ENCODE measurements around the gene DPM3.
A peak's percentile ranks its signal among the peaks of the same experiment; 100 is the strongest.
"Not testable (repeated sequence)": the region's sequence is repeated elsewhere in the genome, so short reads cannot be mapped to it uniquely, and the experiment has no call there.

Gene DPM3

GRCh38 chr1:155123801-155124200, 16.5 kb downstream of the DPM3 start:
- no peak for FAIRE-seq

DNA sequence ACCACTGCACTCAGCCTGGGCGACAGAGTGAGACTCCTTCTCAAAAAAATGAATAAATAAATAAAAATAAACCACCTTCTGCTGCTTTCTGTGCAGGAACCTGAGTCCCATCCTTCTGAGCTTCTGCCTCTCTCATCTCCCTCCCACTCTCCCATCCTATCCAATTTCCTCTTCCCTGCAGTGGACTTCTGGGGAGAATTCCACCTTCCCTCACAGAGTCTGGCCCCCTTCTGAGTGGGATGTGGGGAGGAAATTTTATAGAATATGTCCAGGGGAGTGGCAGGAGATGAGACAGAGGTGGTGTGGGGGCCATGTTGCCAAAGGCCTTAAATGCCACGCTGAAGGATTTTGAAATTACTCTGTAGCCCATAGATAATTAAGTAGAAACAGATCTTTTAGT, 18.0 kb downstream of the DPM3 start:
- FAIRE-seq: no peak

DNA sequence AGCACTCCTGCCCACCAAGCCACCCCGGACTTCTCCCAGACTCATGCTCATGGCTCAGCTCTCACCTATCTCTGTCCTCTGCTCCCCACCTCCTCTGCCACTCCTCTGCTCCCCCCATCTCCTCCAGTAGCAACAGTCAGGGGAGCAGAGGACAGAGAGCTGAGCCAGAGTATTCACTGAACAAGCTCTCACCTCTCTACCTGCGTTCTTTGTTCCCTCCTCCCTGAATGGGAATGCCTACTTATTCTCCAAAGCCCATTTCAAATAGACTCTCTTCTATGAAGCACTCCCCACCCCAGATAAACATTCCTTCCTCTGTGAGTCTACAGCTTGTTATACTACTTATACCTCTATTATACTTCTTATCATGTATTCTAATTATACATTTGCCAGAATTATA, 19.1 kb downstream of the DPM3 start:
- FAIRE-seq: no peak

DNA sequence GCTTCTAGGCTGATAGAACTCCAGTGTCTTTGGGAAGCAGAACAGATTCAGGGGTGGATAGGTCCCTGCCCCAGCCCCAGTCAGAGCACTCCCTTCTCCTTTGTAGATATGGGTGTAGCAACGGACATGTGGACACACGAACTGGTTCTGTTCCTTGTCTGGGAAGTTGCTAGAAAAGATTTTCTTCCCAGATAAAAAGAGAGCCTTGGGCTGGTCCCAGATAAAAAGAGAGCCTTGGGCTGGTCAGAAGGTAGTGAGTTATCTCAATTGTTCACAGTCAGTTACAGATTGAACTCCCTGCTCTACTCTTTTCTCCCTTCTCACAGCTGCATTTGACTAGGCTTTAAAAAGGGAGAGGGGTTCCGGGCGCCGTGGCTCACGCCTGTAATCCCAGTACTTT, 20.1 kb downstream of the DPM3 start:
- FAIRE-seq: no peak

GRCh38 chr1:155118090-155118489, 22.2 kb downstream of the DPM3 start:
- FAIRE-seq: not testable (repeated sequence)

DNA sequence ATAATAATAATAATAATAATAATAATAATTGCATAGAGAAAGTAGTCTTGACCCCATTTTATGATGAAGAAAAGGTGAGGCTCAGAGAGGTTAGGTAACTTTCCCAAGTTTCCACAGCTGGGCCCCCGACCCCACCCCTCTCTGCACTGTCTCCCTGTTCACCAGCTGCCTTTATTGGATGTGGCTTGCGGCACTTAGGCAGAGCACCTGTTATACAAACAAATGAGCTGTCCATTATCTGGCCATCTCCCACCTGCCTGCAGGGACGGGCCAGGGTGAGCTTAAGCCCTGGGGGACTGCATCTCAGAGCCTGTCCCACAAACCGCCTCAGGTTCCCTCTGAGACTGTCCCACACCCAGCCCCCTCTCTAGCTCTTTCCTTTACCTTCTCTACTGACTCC, 22.7 kb downstream of the DPM3 start:
- FAIRE-seq: no peak

DNA sequence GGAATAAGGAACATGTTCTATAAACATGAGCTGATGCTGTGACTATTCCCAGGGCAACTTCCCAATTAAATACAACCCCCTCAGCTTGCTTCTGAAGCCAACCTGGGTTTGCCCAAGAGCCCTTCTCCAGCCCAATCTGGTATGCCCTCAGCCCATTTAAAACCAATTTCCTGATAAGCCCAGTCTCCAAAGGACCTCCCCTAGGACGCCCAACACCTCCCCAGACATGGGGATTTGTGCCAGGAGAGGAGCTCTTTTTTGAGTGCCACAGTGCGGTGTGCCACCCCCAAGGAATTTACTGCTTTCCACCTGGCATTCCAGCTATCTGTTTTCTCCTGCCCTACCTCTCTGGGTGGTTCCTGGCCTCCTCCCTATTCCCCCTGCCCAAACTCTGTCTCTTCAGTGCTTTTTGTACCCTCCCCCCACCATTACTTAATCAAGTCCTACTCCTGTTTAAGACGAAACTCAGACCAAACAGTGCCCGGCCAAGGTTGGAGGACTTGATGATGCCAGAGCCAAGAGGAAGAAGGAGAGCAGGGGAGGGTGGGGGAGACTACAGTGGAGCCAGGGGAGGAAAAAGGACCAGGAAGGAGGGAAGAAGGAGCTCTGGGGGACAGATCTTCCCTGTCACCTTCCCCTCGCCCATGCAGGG, 24.1 kb downstream of the DPM3 start:
- FAIRE-seq: no peak

DNA sequence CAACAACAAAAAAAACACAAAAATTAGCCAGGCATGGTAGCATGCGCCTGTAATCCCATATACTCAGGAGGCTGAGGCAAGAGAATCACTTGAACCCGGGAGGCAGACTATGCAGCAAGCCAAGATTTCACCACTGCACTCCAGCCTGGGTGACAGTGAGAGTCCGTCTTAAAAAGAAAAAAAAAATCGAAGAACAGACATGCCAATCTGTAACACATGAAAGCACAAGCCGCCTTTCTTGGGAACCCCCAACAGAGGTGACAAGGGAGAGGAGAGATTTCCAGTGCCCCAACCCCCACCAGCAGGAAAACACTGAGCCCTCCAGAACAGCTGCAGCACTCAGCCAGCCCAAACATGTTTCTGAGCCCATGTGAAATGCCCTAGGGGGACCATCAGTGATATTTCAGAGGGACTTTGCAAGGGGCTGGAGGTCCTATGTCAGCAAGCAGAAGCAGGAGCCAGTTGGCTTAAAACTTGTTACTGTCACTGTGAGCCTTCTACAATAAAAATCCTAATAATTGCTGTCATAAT, 26.8 kb downstream of the DPM3 start:
- no peak for FAIRE-seq

- FAIRE-seq: no peak
Observed at GRCh38 chr1:155110826-155111225, 29.5 kb downstream of the DPM3 start.

GRCh38 chr1:155110381-155110780, 29.9 kb downstream of the DPM3 start:
- FAIRE-seq: no peak

GRCh38 chr1:155108296-155108695, 32.0 kb downstream of the DPM3 start:
- no peak for FAIRE-seq

DNA sequence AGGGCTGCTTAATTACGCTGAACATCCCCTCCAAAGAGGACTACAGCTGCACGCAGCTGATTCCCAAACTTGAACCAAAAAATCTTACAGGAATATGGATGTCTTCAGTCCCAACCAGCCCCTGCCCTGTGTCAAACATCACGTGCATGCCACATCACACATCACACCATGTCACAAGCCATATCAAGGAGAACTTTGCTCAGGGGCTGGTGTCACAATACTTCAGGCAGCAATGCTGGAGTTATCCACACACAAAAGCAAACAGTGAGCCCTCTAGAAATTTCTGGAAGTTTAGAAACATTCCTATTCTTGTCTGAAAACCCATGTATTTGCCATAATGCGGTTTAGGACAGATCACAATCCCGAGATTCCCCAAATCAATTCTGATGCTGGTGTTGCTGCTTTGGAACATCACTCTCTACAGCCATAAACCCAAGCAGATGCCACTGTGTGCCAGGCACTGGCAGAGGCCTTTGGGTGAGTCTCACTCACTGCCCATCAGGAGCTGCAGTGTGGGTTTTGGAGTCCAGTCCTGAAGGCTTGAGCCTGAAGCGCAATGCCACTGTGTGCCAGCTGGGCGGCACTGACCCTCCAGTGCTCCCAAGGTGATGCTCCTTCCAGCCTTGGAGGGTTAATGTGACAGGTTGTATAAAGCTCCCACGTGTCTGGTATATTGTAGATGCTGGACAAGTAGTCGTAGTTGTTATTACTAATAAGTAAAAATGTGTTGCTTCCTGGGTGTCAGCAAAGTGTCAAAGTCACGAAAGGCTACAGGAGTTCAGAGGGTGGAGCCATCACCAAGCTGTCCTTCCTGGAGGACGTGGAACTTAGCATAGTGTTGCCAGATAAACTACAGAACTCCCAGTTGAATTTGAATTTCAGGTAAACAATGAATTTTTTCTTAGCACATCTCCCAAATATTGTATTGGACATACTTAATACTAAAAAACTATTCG, 32.7 kb downstream of the DPM3 start:
- no peak for FAIRE-seq

DNA sequence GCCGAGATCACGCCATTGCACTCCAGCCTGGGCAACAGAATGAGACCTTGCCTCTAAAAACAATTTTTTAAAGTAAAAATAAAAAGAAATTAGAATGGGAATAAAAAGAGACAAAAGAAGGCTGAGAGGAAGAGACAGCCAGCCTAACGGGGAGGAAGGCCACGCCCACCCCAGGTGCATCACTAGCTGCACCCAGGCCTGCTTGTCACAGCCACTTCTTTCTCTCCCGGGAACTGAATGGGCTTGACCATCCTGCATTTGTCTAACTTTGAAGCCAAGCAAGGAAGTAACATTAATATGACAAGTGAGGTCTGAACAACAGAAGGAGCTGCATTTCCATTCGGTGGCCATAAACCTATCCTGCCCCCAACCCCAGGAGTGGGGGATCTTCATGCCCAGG, 33.5 kb downstream of the DPM3 start:
- no peak for FAIRE-seq

DNA sequence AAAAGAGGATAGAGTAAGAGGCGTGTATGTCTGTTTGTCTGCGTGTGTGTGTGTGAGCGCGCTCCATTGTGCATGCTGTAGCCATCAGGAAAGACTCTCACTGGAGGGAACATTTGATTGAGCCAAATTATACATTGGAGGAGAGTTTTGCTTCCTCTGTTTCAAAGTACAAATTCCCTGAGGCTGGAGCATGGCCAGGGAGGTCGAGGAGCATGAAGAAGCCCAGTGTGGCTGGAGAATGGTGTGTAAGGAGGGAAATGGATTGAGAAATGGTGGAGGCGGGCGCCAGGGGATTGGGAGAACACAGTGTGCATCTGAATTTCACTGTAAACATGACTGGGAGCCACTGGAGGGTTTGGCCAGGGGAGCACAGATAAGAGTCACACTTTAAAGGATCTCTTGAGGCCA, 34.7 kb downstream of the DPM3 start:
- FAIRE-seq: no peak

DNA sequence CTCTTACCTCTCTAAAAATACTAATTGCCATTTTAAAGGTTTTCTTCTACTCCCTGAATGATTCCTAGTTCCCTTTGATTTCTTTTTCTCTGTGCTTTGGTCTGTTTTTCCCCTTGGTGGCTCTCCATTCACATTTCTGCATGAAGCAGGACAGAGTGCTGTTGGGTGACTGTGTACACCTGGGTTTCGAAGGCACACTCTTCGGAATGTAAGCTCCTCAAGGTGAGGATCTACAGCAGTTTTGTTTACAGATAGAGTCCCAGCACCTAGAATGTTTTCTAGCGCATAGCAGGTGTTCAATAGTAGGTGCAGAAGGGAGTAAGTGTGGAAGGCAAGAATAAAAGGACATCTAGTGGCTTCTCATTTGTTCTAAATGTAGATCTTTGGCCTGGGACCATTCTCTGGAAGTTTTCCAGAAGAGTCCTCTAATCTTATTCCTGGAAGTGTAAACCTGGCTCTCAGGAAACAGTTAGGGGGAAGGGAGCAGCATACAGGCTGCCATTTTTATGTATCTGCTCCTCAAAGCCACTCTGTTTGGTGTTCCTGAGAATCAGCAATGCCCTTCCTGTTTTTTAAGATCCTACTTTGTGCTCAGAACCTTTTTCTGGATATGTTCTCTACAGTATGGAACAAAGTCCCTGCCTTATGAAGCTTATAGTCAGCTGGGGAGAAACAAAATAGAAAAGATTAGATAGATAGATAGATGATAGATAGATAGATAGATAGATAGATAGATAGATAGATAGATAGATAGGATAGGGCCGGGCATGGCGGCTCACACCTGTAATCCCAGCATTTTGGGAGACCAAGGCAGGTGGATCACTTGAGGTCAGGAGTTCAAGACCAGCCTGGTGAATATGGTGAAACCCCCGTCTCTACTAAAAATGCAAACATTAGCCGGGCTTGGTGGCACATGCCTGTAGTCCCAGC, 35.5 kb downstream of the DPM3 start:
- FAIRE-seq: no peak

DNA sequence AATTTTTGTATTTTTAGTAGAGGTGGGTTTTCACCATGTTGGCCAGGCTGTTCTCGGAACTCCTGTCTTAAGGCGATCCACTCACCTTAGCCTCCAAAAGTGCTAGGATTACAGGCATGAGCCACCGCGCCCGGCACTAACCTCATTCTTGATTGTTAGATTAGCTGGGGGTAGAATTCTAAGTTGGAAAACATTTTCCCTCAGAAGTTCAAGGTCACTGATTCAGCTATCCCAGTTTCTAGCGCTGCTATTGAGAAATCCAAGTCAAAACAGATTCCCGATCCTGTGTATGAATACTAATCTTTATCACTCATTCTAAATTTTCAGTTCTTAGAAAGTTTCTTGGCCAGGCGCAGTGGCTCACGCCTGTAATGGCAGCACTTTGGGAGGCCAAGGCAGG, 37.0 kb downstream of the DPM3 start:
- FAIRE-seq: no peak

DNA sequence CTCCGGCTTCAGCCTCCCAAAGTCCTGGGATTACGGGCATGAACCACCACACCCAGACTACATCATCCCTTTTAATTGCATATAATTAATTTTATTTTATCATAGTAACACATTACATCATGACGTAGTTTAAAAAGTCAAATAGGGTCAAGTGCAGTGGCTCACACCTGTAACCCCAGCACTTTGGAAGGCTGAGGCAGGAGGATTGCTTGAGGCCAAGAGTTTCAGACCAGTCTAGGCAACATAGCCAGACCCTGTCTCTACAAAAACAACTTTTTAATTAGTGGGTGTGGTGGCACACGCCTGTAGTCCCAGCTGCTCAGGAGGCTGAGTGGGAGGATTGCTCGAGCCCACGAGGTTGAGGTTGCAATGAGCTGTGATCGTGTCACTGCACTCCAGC, 41.0 kb downstream of the DPM3 start:
- FAIRE-seq: no peak

GRCh38 chr1:155094622-155094948, 45.7 kb downstream of the DPM3 start:
- no peak for FAIRE-seq

GRCh38 chr1:155093911-155094621, 46.3 kb downstream of the DPM3 start:
- peak; percentile 61 for FAIRE-seq

GRCh38 chr1:155092641-155093040, 47.7 kb downstream of the DPM3 start:
- no peak for FAIRE-seq

DNA sequence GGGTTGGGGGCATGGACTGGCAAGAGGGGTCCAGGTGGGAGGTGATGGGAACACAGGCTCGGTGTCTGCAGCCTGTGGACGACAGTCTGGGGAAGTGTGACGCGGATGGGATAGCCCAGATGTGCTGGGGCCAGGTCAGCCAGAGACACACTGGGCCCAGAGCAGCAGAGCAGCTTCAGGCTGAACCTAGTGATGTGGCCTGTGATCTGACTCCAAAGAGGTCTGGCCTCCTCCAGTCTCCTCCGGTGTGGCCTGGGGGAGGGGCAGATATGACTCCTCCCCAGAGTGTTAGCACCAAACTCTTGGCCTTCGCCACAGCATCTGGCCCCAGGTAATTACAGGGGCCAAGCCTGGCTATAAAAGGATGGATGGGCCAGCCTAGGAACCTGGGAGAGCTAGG, 48.2 kb downstream of the DPM3 start:
- FAIRE-seq: no peak
